ENCODE measurements around the gene PLEKHA6. TPM values are rescaled to one million over a fixed set of nuclear protein-coding genes. Genes with fewer than 3 reads are reported as not detected.

The PLEKHA6 gene
- total and polyA plus RNA-seq, 3 donors from 2014 or later, result 5.9 to 14.7 (median 10.0) TPM

DNA sequence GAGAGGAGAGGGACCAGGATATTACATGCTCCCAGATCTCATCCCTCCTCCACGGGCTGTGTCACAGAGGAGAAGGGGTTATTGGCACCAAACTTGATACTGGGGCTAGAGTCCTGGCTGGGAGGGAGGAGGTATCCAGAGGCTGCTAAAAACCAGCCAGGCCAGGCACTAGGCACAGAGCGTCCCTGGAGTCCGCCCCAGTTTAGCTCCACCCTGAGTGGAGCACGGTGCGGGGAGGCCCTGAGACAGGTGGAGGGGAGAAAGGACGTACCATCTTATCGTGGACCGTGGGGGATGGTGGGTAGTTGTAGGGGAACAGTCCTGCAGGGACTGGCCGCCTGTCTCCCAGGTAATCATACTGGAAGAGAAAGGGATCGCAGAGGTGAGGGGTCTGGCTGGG lies 103.2 kb downstream of the PLEKHA6 start:
- DNase-seq, result no peak
- intact Hi-C loops (cut with DNase I; ENCODE audit: low total_unique reads), result no loop called here
- Histone ChIP-seq H3K27me3 (no peaks in the 10 kb centered on the region), H3K4me1 (peaks cover 8% of the 10 kb centered on the region), H3K36me3 (ENCODE audit: low read depth, missing control alignments) (no peaks in the 10 kb centered on the region), H3K9me3 (no peaks in the 10 kb centered on the region), H3K4me3 (no peak overlapping the region), H3K27ac (peak overlapping the region in 1 of 2 donors; percentile 19)
- TF ChIP-seq, protein P1, sequence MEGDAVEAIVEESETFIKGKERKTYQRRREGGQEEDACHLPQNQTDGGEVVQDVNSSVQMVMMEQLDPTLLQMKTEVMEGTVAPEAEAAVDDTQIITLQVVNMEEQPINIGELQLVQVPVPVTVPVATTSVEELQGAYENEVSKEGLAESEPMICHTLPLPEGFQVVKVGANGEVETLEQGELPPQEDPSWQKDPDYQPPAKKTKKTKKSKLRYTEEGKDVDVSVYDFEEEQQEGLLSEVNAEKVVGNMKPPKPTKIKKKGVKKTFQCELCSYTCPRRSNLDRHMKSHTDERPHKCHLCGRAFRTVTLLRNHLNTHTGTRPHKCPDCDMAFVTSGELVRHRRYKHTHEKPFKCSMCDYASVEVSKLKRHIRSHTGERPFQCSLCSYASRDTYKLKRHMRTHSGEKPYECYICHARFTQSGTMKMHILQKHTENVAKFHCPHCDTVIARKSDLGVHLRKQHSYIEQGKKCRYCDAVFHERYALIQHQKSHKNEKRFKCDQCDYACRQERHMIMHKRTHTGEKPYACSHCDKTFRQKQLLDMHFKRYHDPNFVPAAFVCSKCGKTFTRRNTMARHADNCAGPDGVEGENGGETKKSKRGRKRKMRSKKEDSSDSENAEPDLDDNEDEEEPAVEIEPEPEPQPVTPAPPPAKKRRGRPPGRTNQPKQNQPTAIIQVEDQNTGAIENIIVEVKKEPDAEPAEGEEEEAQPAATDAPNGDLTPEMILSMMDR (IDR thresholded peaks at IDR 0.05), result no peak
- TF ChIP-seq POLR2A (IDR thresholded peaks at IDR 0.05), result no peak
- WGBS, 2 donors, result 65 to 75% methylated on average over 9 to 10 of the region's 10 CpGs

DNA sequence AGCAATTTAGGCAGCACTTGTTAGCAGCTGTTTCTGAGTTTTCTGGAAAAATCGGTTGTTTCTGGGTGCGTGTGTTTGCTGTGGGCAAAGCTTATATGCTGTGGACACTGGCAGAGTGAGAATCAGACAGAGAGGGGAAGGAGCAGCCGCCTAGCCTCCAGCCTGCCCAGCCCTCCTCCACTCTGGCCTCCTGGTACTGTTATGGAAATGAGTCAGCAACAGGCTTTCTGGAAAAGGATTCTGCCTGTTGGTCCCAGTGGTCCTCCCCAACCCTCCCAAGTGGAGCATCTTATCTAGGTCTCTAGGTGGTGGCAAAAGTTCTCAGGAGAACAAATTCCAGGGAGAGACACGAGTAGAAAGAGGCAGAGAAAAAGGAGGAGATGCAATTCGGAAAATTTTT lies 103.8 kb downstream of the PLEKHA6 start:
- intact Hi-C loops (cut with DNase I; ENCODE audit: low total_unique reads), result no loop called here
- Histone ChIP-seq H3K4me1 (peaks cover 8% of the 10 kb centered on the region), H3K9me3 (no peaks in the 10 kb centered on the region), H3K36me3 (ENCODE audit: low read depth, missing control alignments) (no peaks in the 10 kb centered on the region), H3K27me3 (no peaks in the 10 kb centered on the region), H3K4me3 (no peak overlapping the region), H3K27ac (peak overlapping the region in 1 of 2 donors; percentile 19)
- no peak for DNase-seq
- 60 to 64% methylated on average over 5 of the region's 5 CpGs for WGBS, 2 donors
- TF ChIP-seq, protein P1 (IDR thresholded peaks at IDR 0.05), result no peak
- no peak for TF ChIP-seq POLR2A (IDR thresholded peaks at IDR 0.05)

GRCh38 chr1:204255225-204255624 lies 104.5 kb downstream of the PLEKHA6 start:
- intact Hi-C loops (cut with DNase I; ENCODE audit: low total_unique reads), result no loop called here
- 84 to 86% methylated on average over 5 of the region's 5 CpGs for WGBS, 2 donors
- DNase-seq, result no peak

GRCh38 chr1:204254031-204254661 lies 105.6 kb downstream of the PLEKHA6 start:
- Histone ChIP-seq H3K36me3 (ENCODE audit: low read depth, missing control alignments) (no peaks in the 10 kb centered on the region), H3K4me1 (peaks cover 8% of the 10 kb centered on the region), H3K9me3 (no peaks in the 10 kb centered on the region), H3K4me3 (no peak overlapping the region), H3K27ac (no peak overlapping the region), H3K27me3 (no peaks in the 10 kb centered on the region)
- no peak for DNase-seq
- intact Hi-C loops (cut with DNase I; ENCODE audit: low total_unique reads), result no loop called here
- 77 to 97% methylated on average over 5 to 7 of the region's 7 CpGs for WGBS, 2 donors
- TF ChIP-seq, protein P1 (IDR thresholded peaks at IDR 0.05), result no peak
- TF ChIP-seq POLR2A (IDR thresholded peaks at IDR 0.05), result no peak

More at GRCh38 chr1:204255225-204255624, 104.5 kb downstream of the PLEKHA6 start:
- H3K36me3 ChIP-seq (ENCODE audit: low read depth, missing control alignments), result no peaks in the 10 kb centered on the region
- H3K27ac ChIP-seq, result peak overlapping the region in 1 of 2 donors; percentile 19
- TF ChIP-seq, protein P1 (IDR thresholded peaks at IDR 0.05), result no peak
- no peak for TF ChIP-seq POLR2A (IDR thresholded peaks at IDR 0.05)
- no peaks in the 10 kb centered on the region for H3K9me3 ChIP-seq
- H3K4me3 ChIP-seq, result no peak overlapping the region
- peaks cover 8% of the 10 kb centered on the region for H3K4me1 ChIP-seq
- H3K27me3 ChIP-seq, result no peaks in the 10 kb centered on the region

Data from testis (tissue), 3 donors.